HG03565 (cell line): ENCODE measurements around the gene PRX.
"Not testable (repeated sequence)": the region's sequence is repeated elsewhere in the genome, so short reads cannot be mapped to it uniquely, and the experiment has no call there.

Experiments used
- ATAC-seq: cut with Tn5 transposase; IDR thresholded peaks from one replicate; pipeline ENCODE4 v1.9.1; 2021; ENCODE audit warnings: mild to moderate bottlenecking, moderate library complexity; ENCODE audit not compliant: unreplicated experiment

PRX gene

GRCh38 chr19:40433391-40434216 is 20.4 kb upstream of the PRX start:
- no peak for ATAC-seq

DNA sequence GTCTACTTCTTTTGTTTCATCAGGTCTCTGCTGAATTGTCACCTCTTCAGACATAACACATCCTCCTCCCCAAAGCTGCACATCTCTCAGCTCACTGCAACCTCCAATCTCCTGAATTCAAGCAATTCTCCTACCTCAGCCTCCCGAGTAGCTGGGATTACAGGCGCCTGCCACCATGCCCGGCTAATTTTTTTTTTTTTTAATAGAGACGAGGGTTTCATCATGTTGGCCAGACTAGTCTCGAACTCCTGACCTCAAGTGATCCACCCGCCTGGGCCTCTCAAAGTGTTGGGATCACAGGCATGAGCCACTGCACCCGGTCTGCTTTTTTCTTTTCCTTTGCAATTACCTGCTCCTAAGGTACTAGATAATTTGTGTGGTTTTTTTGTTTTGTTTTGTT is 19.6 kb upstream of the PRX start:
- not testable (repeated sequence) for ATAC-seq

DNA sequence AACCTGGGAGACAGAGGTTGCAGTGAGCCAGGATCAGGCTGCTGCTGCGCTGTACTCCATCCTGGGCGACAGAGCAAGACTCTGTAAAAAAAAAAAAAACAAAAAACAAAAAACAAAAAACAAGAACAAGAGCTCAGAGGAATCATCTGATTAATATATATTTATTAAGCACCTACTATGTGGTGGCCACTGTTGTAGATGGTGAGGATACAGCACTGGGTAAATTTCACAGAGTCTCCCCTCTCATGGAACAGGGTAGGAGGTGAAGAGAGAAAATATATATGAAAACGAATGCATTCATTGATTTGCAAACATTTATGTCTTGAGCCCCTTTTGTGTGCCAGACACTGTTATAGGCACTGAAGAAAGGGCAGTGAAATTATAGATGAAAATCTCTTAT is 18.5 kb upstream of the PRX start:
- no peak for ATAC-seq

DNA sequence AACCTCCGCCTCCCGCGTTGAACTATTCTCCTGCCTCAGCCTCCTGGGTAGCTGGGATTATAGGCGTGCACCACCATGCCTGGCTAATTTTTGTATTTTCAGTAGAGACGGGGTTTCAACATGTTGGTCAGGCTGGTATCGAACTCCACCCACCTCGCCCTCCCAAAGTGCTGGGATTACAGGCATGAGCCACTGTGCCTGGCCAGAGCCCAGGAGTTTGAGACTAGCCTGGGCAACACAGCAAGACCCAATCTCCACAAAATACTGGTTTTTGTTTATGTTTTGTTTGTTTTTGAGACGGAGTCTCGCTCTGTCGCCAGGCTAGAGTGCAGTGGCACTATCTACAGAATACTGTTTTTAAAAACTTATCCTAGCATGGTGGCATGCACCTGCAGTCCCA is 17.1 kb upstream of the PRX start:
- ATAC-seq: not testable (repeated sequence)

GRCh38 chr19:40428197-40428596 is 15.0 kb upstream of the PRX start:
- not testable (repeated sequence) for ATAC-seq

GRCh38 chr19:40425450-40426287 is 12.5 kb upstream of the PRX start, which contains the start of gene SERTAD1:
Gene SERTAD1, minus strand, starts transcription at chr19:40425992. Its CDS starts 2,446 bp downstream, at chr19:40423546.
- peak; percentile 78 for ATAC-seq

DNA sequence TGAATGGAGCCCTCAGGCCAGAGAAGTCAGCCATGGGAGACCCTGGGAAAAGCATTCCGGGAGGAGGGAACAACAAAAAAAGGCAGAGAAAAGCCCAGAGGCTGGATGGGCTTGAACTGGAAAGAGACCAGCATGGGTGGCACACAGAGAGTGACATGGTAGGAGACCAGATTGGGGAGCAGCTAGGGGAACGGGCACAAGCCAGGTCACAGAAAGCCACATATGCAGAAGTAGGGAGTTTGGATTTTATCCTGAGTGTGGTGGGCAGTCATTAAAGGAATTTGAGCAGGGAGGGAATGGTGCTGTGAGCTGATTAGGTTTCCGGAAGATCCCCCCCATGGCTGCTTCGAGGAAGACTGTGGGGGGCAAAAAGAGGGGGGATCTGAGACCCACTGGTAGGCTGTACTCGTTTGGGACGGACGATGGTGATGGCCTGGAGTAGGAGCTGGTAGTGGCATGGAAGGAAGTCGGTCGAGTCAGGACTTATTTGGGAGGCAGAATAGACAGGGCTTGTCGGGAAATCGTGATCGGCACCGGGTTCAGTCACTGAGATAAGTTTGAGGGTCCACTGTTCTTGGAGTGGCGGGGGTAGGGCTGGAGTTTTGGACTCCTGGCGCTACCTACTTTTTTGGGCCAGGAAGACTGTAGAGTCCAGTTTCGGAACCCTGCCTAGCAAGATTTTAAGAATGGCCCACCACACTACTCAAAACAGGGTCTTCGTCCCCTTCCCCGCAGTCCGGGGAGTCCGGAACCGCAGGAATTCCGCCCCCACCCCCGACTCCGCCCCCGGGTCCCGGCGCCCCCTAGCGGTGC is 11.7 kb upstream of the PRX start:
- no peak for ATAC-seq

DNA sequence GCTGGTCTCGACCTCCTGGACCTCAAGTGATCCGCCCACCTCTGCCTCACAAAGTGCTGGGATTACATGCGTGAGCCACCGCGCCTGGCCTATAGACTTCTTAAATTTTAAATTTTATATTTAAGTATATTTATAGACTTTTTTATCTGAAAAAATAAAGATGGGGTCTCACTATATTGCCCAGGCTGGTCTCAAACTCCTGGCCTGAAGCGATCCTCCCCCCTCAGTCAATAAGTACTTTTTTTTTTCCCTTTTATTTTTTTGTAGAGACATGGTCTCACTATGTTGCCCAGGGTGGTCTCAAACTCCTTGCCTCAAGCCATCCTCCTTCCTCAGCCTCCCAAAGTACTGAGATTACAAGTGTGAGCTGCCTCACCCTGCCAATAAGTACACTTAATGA is 10.8 kb upstream of the PRX start:
- ATAC-seq: no peak

DNA sequence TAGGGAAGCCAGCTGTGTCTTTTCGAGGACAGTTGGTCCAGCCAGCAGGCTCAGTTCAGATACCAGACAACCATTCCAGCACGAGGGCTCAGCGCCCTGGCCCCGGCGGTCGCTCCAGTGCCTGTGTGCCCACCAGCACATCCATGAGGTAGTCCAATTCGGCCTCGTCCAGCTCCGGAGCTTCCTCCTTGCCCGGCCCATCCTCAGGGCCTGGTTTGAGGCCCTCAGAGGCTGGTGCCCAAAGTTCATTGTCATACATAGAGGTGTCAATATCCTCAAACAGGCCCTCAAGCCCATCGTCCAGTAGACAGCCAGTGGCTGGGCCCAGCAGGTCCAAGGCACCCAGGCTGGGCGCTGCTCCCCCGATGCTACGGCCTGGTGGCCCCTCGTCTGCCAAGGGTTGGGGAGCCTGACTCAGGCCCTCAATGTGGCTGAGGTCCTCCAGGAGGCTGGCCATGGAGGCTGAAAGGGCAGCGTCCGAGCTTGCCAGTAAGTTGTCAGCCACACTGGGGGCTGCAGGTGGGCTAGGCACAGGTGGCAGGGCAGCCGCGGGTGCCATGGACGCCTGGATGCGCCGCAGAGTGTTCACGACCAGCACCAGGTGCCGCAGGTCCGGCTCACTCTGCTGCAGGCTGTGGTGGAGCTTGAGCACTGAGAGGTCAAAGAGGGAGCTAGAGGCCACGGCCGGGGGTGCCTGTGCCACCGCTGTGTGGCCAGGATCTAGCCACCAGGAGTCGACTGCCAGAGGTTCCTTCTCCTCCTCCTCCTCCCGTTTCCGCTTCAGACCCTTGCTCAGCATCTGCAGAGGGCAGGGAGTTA is 9.8 kb upstream of the PRX start:
- ATAC-seq: no peak

DNA sequence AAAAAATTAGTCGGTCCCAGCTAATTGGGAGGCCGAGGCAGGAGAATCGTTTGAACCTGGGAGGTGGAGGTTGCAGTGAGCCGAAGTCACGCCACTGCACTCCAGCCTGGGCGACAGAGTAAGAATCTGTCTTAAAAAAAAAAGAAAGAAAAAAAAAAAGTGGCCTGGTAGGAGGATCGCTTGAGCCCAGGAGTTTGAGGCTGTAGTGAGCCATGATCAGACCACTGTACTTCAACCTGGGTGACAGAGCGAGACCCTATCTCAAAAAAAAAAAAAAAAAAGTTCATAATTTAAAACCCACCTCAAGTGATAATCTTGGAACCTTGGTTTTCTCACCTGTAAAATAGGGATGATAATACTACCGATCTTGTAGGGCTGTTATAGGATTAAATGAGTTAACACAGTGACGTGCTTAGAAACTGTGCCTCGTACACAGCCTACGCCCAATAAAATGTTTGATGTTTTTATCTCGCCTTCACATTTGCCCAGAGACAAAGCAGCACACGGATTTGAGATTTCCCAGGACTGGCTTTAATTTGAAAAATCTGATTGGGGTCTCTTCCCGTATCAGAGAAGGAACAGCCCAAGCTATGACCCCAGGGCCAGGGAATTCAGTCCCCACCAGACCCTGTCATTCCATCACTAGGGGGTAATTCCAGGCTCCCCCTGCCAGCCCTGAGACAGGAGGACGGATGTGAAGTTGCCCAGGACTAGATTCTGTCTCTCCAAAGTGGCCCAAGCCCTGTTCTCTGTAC is 9.0 kb upstream of the PRX start:
- no peak for ATAC-seq

- no peak for ATAC-seq
Measured at GRCh38 chr19:40420766-40421765, 7.9 kb upstream of the PRX start.

GRCh38 chr19:40420451-40420765 is 7.2 kb upstream of the PRX start:
- no peak for ATAC-seq

GRCh38 chr19:40419780-40420179 is 6.6 kb upstream of the PRX start:
- ATAC-seq: no peak

GRCh38 chr19:40419066-40419612 is 6.0 kb upstream of the PRX start:
- no peak for ATAC-seq

DNA sequence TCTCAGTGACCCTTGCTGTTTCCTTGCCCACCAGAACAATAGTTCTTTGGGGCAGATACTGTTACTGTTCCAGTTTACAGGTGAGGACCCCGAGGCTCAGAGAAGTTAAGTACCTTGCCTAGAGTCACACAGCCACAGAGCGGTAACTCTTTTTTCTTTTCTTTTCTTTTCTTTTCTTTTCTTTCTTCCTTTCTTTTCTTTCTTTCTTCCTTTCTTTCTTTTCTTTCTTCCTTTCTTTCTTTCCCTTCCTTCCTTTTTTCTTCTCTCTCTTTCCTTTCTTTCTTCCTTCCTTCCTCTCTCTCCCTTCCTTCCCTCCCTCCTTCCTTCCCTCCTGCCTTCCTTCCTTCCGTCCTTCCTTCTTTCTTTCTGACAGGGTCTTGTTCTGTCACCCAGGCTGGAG is 4.9 kb upstream of the PRX start:
- ATAC-seq: no peak

GRCh38 chr19:40417643-40417981 is 4.4 kb upstream of the PRX start:
- ATAC-seq: no peak

DNA sequence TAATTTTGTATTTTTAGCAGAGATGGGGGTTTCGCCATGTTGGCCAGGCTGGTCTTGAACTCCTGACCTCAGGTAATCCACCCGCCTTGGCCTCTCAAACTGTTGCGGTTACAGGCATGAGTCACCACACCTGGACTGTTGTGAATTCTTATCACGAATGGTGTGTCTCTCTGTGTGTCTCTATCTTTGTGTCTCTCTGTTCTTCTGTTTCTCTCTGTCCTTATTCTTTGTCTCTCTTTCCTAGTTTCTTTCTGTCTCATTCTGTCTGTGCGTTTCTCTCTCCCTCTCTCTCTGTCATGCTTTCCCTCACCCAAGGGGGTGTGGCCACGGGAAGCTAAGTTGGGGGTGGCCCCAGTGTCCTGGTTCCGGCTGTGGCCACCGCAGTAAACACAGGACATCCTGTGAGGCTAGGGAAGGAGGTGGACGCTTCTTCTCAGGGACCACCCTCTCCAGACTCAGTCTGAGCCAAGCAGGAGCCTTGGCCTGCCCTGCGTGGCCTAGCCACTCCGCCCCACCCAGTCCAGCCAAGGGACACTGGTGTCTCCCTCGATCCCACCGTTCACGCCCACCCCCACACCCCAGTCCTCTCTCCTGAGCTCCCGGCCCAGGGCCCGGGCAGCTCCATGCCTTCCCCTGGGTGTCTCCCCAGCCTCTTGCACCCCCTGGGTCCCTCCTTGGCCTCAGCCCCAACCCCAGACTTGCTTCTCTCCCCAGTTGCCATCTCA is 3.9 kb upstream of the PRX start:
- ATAC-seq: no peak

GRCh38 chr19:40415768-40416167 is 2.6 kb upstream of the PRX start:
- no peak for ATAC-seq
